Prostate gland (tissue), 2 donors: Measurements from ENCODE around the gene UFC1. TPM values are rescaled to one million over a fixed set of nuclear protein-coding genes. Genes with fewer than 3 reads are reported as not detected.

Source experiments
- DNase-seq: peaks from one replicate; pipeline ENCODE4 v3.0.0-alpha.2; 2019; ENCODE audit warnings: low spot score
- H3K27ac ChIP-seq, 2 donors: fragments of 200-600 bp; sonication (generic); 2 replicates each; pipeline ENCODE4 v1.5.1; 2017 to 2019
- H3K27me3 ChIP-seq: fragments of 200-600 bp; sonication (generic); replicated peaks from 2 replicates; pipeline ENCODE4 v1.5.1; 2019; ENCODE audit not compliant: insufficient read depth
- H3K36me3 ChIP-seq, 2 donors: fragments of 200-600 bp; sonication (generic); 1 replicate in 1 of 2; 2 replicates in 1 of 2; pipeline versions ENCODE4 v1.5.1 to v1.8.1; 2017 to 2019
- H3K4me1 ChIP-seq: fragments of 200-600 bp; sonication (generic); replicated peaks from 2 replicates; pipeline ENCODE4 v1.5.1; 2019
- H3K4me3 ChIP-seq, 2 donors: fragments of 200-600 bp; sonication (generic); 2 replicates each; pipeline ENCODE4 v1.5.1; 2017 to 2019
- H3K9me3 ChIP-seq: fragments of 200-600 bp; sonication (generic); 2 replicates; pipeline ENCODE4 v1.5.1; 2017
- POLR2A ChIP-seq: fragments of 450-650 bp; IDR thresholded peaks from one replicate; pipeline ENCODE4 v1.6.1; 2016; ENCODE audit warnings: antibody characterized with exemption, mild to moderate bottlenecking
- POLR2AphosphoS5 ChIP-seq: sonication (generic); formaldehyde crosslinking; IDR thresholded peaks from one replicate; pipeline ENCODE4 v1.6.1; 2017; ENCODE audit warnings: antibody characterized with exemption
- WGBS: methylation state at CpG from one replicate; pipeline ENCODE4 v1.1.5; 2018; 5-methylcytosine and 5-hydroxymethylcytosine counted together
- intact Hi-C: fragments of 100-400 bp; cut with DNase I; formaldehyde crosslinking; loops from one replicate; pipeline ENCODE4 v1.14.2; 2022
- total RNA-seq, 2 donors: library from RNA; depleted of rRNA; stranded (reverse); fragments of >200 nt; gene quantifications; one replicate each; pipeline ENCODE4 v1.1.0, GENCODE V29; 2016
- TF ChIP-seq, protein P1 (sequence below), 4 experiments: fragments of 200-600 bp in 2 of 4; fragments of 450-650 bp in 2 of 4; sonication (generic) in 2 of 4; IDR thresholded peaks; 1 replicate in 3 of 4; 2 replicates in 1 of 4; pipeline ENCODE4 v1.5.1; 2016 to 2019; ENCODE audit warnings: antibody characterized with exemption in 4 of 4, mild to moderate bottlenecking in 2 of 4, moderate library complexity in 2 of 4

Gene UFC1
- total RNA-seq, 2 donors from 2014 or later, result 71.3 to 72.8 TPM

DNA sequence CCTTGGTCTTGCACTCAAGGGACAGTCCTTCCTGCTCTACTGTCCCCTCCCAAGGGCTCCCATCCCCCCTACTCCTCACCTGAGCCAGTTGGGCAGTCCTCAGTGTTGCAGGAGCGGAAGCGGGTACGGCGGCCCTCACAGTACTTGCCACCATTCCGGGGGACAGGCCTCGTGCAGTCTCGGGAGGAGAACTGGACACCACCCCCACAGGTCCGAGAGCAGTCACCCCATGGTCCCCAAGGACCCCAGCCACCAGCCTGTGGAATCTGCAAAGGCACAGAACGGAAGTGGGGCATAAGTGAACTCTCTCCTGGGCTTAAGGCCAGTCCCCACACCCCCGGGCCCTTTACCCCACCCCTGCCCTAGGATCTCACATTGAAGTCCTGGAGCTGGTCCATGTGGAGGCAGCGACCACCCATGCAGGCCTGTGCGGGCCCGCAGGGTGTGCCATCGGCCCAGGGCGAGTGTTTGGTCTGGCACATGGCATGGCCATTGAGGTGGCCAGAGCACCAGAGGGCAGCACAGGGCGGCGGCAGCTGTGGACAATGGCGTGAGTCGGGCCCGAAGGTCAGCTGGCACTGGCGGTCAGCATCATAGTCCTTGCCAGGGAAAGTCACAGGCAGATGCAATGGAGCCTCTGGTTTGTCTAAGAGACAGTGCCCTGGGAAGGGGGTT lies 39.9 kb downstream of the UFC1 start:
- Histone ChIP-seq H3K9me3 (no peaks in the 10 kb centered on the region), H3K27ac (no peak overlapping the region), H3K27me3 (no peaks in the 10 kb centered on the region), H3K36me3 (no peaks in the 10 kb centered on the region), H3K4me1 (no peaks in the 10 kb centered on the region), H3K4me3 (no peak overlapping the region)
- DNase-seq, result no peak
- WGBS, result 81% methylated on average over 15 of the region's 21 CpGs
- intact Hi-C loops, result no loop called here
- TF ChIP-seq POLR2AphosphoS5, result no peak
- TF ChIP-seq POLR2A, result no peak
- TF ChIP-seq, protein P1, sequence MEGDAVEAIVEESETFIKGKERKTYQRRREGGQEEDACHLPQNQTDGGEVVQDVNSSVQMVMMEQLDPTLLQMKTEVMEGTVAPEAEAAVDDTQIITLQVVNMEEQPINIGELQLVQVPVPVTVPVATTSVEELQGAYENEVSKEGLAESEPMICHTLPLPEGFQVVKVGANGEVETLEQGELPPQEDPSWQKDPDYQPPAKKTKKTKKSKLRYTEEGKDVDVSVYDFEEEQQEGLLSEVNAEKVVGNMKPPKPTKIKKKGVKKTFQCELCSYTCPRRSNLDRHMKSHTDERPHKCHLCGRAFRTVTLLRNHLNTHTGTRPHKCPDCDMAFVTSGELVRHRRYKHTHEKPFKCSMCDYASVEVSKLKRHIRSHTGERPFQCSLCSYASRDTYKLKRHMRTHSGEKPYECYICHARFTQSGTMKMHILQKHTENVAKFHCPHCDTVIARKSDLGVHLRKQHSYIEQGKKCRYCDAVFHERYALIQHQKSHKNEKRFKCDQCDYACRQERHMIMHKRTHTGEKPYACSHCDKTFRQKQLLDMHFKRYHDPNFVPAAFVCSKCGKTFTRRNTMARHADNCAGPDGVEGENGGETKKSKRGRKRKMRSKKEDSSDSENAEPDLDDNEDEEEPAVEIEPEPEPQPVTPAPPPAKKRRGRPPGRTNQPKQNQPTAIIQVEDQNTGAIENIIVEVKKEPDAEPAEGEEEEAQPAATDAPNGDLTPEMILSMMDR (IDR thresholded peaks at IDR 0.05), result no peak

DNA sequence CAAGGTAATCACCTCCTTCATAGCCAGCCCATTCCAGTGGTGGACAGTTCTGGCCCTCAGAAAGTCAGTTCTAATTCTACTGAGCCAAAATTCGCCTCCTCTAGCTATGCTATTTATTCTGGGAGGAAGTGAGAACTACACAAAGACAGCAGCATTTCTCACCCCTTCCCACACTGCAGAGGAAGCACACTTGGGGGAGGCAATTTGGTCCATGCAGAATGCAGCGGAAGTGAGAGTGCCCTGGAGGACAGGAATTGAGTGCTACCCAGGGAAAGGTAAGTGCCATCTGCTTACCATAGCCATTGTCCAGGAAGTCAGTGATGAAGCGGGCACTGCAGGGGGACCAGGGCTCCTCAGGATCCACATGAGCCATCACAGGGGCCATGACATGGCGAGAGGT lies 41.4 kb downstream of the UFC1 start:
- no peak overlapping the region for H3K27ac ChIP-seq
- no peaks in the 10 kb centered on the region for H3K4me1 ChIP-seq
- H3K27me3 ChIP-seq, result no peaks in the 10 kb centered on the region
- TF ChIP-seq POLR2AphosphoS5 (no peak), POLR2A (no peak)
- TF ChIP-seq, protein P1 (IDR thresholded peaks at IDR 0.05), result no peak
- intact Hi-C loops, result no loop called here
- no peaks in the 10 kb centered on the region for H3K36me3 ChIP-seq
- no peak overlapping the region for H3K4me3 ChIP-seq
- no peak for DNase-seq
- WGBS, result 84% methylated on average over 4 of the region's 4 CpGs
- no peaks in the 10 kb centered on the region for H3K9me3 ChIP-seq

DNA sequence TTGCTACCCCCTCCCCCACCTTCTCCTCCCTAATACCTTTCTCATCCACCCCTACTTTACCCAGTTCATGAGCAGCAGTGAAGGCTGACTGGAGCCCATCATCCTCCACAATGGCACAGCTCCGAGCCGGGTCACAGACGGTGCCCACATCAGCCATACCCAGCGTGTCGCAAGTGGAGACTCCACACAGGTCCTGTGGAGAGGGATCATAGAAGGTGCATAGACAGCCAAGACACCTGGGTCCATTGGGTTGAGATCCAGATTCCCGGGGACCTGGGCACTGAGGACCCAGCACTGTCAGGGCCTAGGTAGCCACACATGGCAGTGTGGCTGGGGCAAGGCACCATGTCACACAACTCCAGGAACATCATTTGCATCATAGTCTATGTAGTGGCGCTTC lies 42.3 kb downstream of the UFC1 start:
- intact Hi-C loops, result no loop called here
- no peaks in the 10 kb centered on the region for H3K9me3 ChIP-seq
- H3K27me3 ChIP-seq, result no peaks in the 10 kb centered on the region
- no peak overlapping the region for H3K27ac ChIP-seq
- H3K4me1 ChIP-seq, result no peaks in the 10 kb centered on the region
- TF ChIP-seq POLR2A, result no peak
- H3K4me3 ChIP-seq, result no peak overlapping the region
- 98% methylated on average over 7 of the region's 7 CpGs for WGBS
- no peak for DNase-seq
- no peaks in the 10 kb centered on the region for H3K36me3 ChIP-seq

DNA sequence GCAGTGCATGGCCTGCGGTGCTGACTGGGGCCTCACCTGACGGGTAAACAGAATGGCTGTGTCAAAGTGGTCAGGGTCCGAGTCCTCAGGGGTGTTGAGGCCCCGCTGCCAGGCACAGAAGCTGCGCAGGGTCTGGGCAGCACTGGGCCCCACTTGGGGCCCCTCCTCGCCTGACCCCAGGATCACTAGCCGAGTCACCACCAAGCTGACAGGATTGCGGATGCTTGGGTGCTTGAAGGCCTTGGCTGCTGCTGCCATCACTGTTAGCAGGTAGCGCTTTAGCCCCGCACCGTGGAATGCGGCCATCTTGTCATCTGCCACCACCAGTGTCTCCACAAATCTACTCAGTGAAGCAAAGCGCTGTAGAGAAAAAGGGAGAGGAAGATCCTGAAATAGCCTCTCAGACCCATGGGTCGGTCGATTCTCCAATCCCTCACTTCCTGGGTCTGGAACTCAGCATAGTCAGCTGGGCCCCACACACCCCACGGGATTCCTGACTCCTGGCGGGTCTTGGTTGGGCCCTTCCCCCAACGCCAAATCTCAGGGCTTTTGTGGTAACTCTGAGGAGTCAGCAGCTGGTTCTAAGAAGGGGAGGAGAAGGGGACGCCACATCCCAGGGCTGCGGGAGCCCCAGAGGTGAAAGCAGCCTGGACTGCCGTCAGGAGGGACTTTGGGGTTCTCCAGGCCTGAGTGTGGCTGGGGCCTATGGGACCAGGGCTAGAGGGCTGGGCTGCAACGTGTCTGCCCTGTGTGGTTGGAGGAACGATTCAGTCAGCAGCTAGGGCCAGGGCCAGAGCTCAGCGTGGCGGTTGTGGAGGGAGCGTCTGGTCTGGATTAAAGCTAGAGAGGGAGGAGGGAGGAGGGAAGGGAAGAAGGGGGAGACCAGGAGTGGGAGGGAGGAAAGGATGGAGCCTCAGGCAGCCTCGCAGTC lies 43.0 kb downstream of the UFC1 start:
- no peaks in the 10 kb centered on the region for H3K4me1 ChIP-seq
- no peaks in the 10 kb centered on the region for H3K27me3 ChIP-seq
- H3K36me3 ChIP-seq, result no peaks in the 10 kb centered on the region
- WGBS, result 74% methylated on average over 27 of the region's 27 CpGs
- intact Hi-C loops, result no loop called here
- TF ChIP-seq, protein P1 (IDR thresholded peaks at IDR 0.05), result no peak
- TF ChIP-seq POLR2AphosphoS5 (no peak), POLR2A (no peak)
- no peak overlapping the region for H3K4me3 ChIP-seq
- H3K9me3 ChIP-seq, result no peaks in the 10 kb centered on the region
- H3K27ac ChIP-seq, result peak overlapping the region; percentile 45 to 59
- DNase-seq, result no peak

DNA sequence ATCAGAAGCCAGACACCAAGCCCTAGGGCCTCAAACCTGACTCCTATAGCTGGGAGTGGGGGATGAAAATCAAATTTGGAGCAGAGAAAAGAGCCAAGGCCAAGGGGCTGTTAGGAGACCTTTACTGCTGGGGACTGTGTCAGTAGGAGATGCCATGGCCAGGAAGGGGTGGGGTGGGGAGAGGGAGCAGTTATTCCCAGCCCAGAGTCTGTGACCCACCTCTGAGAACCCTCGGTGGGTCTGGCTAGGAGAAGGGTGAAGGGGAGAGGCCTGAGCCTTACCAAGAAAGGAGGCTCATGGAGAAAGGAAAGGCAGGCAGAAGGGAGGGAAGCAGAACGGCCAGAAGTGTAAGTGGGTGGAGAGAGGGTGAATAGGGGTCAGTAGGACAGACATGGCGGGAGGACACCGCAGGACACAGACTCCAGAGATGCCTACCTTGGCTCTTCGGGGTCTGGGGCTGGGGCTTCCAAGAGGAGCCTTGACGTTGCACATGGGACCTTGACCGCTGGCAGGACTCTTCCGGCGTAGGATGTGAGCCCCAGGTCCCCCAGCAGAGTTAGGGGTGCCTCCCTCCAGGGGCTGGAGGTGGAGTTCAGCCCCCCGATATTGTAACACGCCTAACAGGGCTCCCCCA lies 43.9 kb downstream of the UFC1 start:
- peak overlapping the region; percentile 45 to 59 for H3K27ac ChIP-seq
- H3K27me3 ChIP-seq, result no peaks in the 10 kb centered on the region
- H3K36me3 ChIP-seq, result no peaks in the 10 kb centered on the region
- intact Hi-C loops, result no loop called here
- 73% methylated on average over 11 of the region's 11 CpGs for WGBS
- DNase-seq, result no peak
- H3K4me1 ChIP-seq, result no peaks in the 10 kb centered on the region
- H3K4me3 ChIP-seq, result peak overlapping the region in 1 of 2 donors; percentile 11
- no peak for TF ChIP-seq POLR2A
- no peak for TF ChIP-seq POLR2AphosphoS5
- TF ChIP-seq, protein P1 (IDR thresholded peaks at IDR 0.05), result no peak
- H3K9me3 ChIP-seq, result no peaks in the 10 kb centered on the region
